ENCODE data around the gene NUDT15. TPM values are rescaled to one million over a fixed set of nuclear protein-coding genes. Genes with fewer than 3 reads are reported as not detected.

The NUDT15 gene
- total RNA-seq, 2 experiments from 2014 or later, result 10.9 to 11.0 TPM

GRCh38 chr13:48010698-48011097 lies 26.8 kb upstream of the NUDT15 start:
- peaks cover 2% of the 10 kb centered on the region for H3K9me3 Mint-ChIP-seq
- no peak overlapping the region for H3K4me3 Mint-ChIP-seq
- no peaks in the 10 kb centered on the region for H3K36me3 Mint-ChIP-seq (ENCODE audit: low read depth)
- no peak overlapping the region for H3K27ac Mint-ChIP-seq
- POLR2A ChIA-PET, result no interaction called here
- H3K4me1 Mint-ChIP-seq, result peaks cover 8% of the 10 kb centered on the region
- CTCF ChIA-PET, result no interaction called here
- H3K27me3 Mint-ChIP-seq, result no peaks in the 10 kb centered on the region
- DNase-seq, result no peak

- ChIA-PET CTCF (interaction anchor here (1.3 kb wide), 1 partner anchor 23 kb away, joined by 3 read pairs; no protein-coding TSS in a partner anchor), POLR2A (interaction anchor here (1.4 kb wide), 1 partner anchor 11 kb away, joined by 3 read pairs; no protein-coding TSS in a partner anchor)
- no peaks in the 10 kb centered on the region for H3K27me3 Mint-ChIP-seq
Observed at GRCh38 chr13:48012668-48013067, 24.9 kb upstream of the NUDT15 start.

GRCh38 chr13:48014359-48014758 lies 23.2 kb upstream of the NUDT15 start:
- no peak overlapping the region for H3K4me3 Mint-ChIP-seq
- ChIA-PET POLR2A (interaction anchor here (0.6 kb wide), 1 partner anchor 23 kb away, joined by 3 read pairs; no protein-coding TSS in a partner anchor), CTCF (no interaction called here)
- H3K9me3 Mint-ChIP-seq, result peaks cover 2% of the 10 kb centered on the region
- H3K27me3 Mint-ChIP-seq, result no peaks in the 10 kb centered on the region
- peaks cover 2% of the 10 kb centered on the region for H3K4me1 Mint-ChIP-seq
- no peak overlapping the region for H3K27ac Mint-ChIP-seq
- H3K36me3 Mint-ChIP-seq (ENCODE audit: low read depth), result no peaks in the 10 kb centered on the region
- no peak for DNase-seq

More at GRCh38 chr13:48012668-48013067, 24.9 kb upstream of the NUDT15 start:
- no peak overlapping the region for H3K4me3 Mint-ChIP-seq
- H3K4me1 Mint-ChIP-seq, result peaks cover 8% of the 10 kb centered on the region
- H3K27ac Mint-ChIP-seq, result no peak overlapping the region
- peaks cover 2% of the 10 kb centered on the region for H3K9me3 Mint-ChIP-seq
- no peak for DNase-seq
- H3K36me3 Mint-ChIP-seq (ENCODE audit: low read depth), result no peaks in the 10 kb centered on the region

- ChIA-PET POLR2A (interaction anchor here (0.8 kb wide), 1 partner anchor 18 kb away, joined by 3 read pairs; no protein-coding TSS in a partner anchor), CTCF (interaction anchor here (2.1 kb wide), 1 partner anchor 19 kb away, joined by 6 read pairs; the partner anchor contains the start of gene NUDT15)
- H3K27me3 Mint-ChIP-seq, result no peaks in the 10 kb centered on the region
- peaks cover 11% of the 10 kb centered on the region for H3K36me3 Mint-ChIP-seq (ENCODE audit: low read depth)
- no peak for DNase-seq
- H3K4me1 Mint-ChIP-seq, result no peaks in the 10 kb centered on the region
- no peak overlapping the region for H3K27ac Mint-ChIP-seq
- H3K4me3 Mint-ChIP-seq, result no peak overlapping the region
- no peaks in the 10 kb centered on the region for H3K9me3 Mint-ChIP-seq
Observed at GRCh38 chr13:48018637-48019036, 18.9 kb upstream of the NUDT15 start.

- CTCF ChIA-PET, result no interaction called here
- Mint-ChIP-seq H3K36me3 (ENCODE audit: low read depth) (peaks cover 11% of the 10 kb centered on the region), H3K9me3 (no peaks in the 10 kb centered on the region), H3K27me3 (no peaks in the 10 kb centered on the region), H3K27ac (no peak overlapping the region), H3K4me3 (no peak overlapping the region), H3K4me1 (no peaks in the 10 kb centered on the region)
- POLR2A ChIA-PET, result no interaction called here
- DNase-seq, result no peak
Observed at GRCh38 chr13:48019796-48020195, 17.7 kb upstream of the NUDT15 start.

- H3K36me3 Mint-ChIP-seq (ENCODE audit: low read depth), result peaks cover 40% of the 10 kb centered on the region
- no peak overlapping the region for H3K27ac Mint-ChIP-seq
- peaks cover 19% of the 10 kb centered on the region for H3K9me3 Mint-ChIP-seq
- no peak for DNase-seq
- ChIA-PET CTCF (interaction anchor here (1.3 kb wide), 1 partner anchor 10 kb away, joined by 3 read pairs; no protein-coding TSS in a partner anchor), POLR2A (no interaction called here)
- H3K4me1 Mint-ChIP-seq, result no peaks in the 10 kb centered on the region
- no peak overlapping the region for H3K4me3 Mint-ChIP-seq
- no peaks in the 10 kb centered on the region for H3K27me3 Mint-ChIP-seq
Observed at GRCh38 chr13:48028066-48028465, 9.5 kb upstream of the NUDT15 start.

GRCh38 chr13:48029859-48030258 lies 7.7 kb upstream of the NUDT15 start:
- POLR2A ChIA-PET, result interaction anchor here (0.5 kb wide), 1 partner anchor 38 kb away, joined by 3 read pairs; no protein-coding TSS in a partner anchor
- Mint-ChIP-seq H3K36me3 (ENCODE audit: low read depth) (peaks cover 48% of the 10 kb centered on the region), H3K9me3 (peaks cover 23% of the 10 kb centered on the region), H3K4me1 (peaks cover 6% of the 10 kb centered on the region), H3K4me3 (no peak overlapping the region), H3K27ac (no peak overlapping the region), H3K27me3 (no peaks in the 10 kb centered on the region)
- DNase-seq, result no peak
- CTCF ChIA-PET, result no interaction called here

GRCh38 chr13:48038761-48039160 lies 1.2 kb downstream of the NUDT15 start:
- Mint-ChIP-seq H3K4me1 (peaks cover 64% of the 10 kb centered on the region), H3K36me3 (ENCODE audit: low read depth) (peaks cover 49% of the 10 kb centered on the region), H3K4me3 (peak overlapping the region; percentile 99), H3K27me3 (no peaks in the 10 kb centered on the region), H3K27ac (peak overlapping the region; percentile 97), H3K9me3 (peaks cover 4% of the 10 kb centered on the region)
- ChIA-PET CTCF (interaction anchor here (0.6 to 2.6 kb wide), 14 partner anchors 9 to 1897 kb away, joined by 3 to 38 read pairs (median 4); partner anchors contain the start of gene MED4), POLR2A (interaction anchor here (0.8 to 3.6 kb wide), 16 partner anchors 9 to 1406 kb away, joined by 3 to 61 read pairs (median 7); partner anchors contain the start of genes FNDC3A, ITM2B, MED4 and RB1)
- DNase-seq, result no peak

- H3K9me3 Mint-ChIP-seq, result peaks cover under 1% of the 10 kb centered on the region
- peak overlapping the region; percentile 63 for H3K27ac Mint-ChIP-seq
- ChIA-PET POLR2A (interaction anchor here (1.7 to 2.1 kb wide), 2 partner anchors 26 to 55 kb away, joined by 3 to 8 read pairs; partner anchors contain the start of gene MED4), CTCF (interaction anchor here (1.1 to 2.1 kb wide), 2 partner anchors 8 to 55 kb away, joined by 4 to 5 read pairs; partner anchors contain the start of gene MED4)
- no peak overlapping the region for H3K4me3 Mint-ChIP-seq
- H3K27me3 Mint-ChIP-seq, result no peaks in the 10 kb centered on the region
- H3K4me1 Mint-ChIP-seq, result peaks cover 69% of the 10 kb centered on the region
- H3K36me3 Mint-ChIP-seq (ENCODE audit: low read depth), result peaks cover 39% of the 10 kb centered on the region
- no peak for DNase-seq
Observed at GRCh38 chr13:48040049-48040448, 2.5 kb downstream of the NUDT15 start.

- H3K4me3 Mint-ChIP-seq, result no peak overlapping the region
- H3K36me3 Mint-ChIP-seq (ENCODE audit: low read depth), result peaks cover 40% of the 10 kb centered on the region
- H3K27ac Mint-ChIP-seq, result no peak overlapping the region
- ChIA-PET CTCF (interaction anchor here (2.1 kb wide), 1 partner anchor 54 kb away, joined by 5 read pairs; the partner anchor contains the start of gene MED4), POLR2A (interaction anchor here (1.7 to 2.1 kb wide), 2 partner anchors 26 to 54 kb away, joined by 3 to 8 read pairs; partner anchors contain the start of gene MED4)
- H3K9me3 Mint-ChIP-seq, result no peaks in the 10 kb centered on the region
- DNase-seq, result no peak
- no peaks in the 10 kb centered on the region for H3K27me3 Mint-ChIP-seq
- H3K4me1 Mint-ChIP-seq, result peaks cover 70% of the 10 kb centered on the region
Observed at GRCh38 chr13:48040896-48041295, 3.4 kb downstream of the NUDT15 start.

- no peaks in the 10 kb centered on the region for H3K27me3 Mint-ChIP-seq
- POLR2A ChIA-PET, result interaction anchor here (0.8 to 1.3 kb wide), 3 partner anchors 12 to 260 kb away, joined by 3 to 5 read pairs (median 4); no protein-coding TSS in a partner anchor
- DNase-seq, result no peak
Observed at GRCh38 chr13:48042894-48043293, 5.4 kb downstream of the NUDT15 start.

GRCh38 chr13:48043789-48044503 lies 6.4 kb downstream of the NUDT15 start:
- Mint-ChIP-seq H3K4me3 (peak overlapping the region; percentile 53), H3K4me1 (peaks cover 49% of the 10 kb centered on the region), H3K36me3 (ENCODE audit: low read depth) (peaks cover 45% of the 10 kb centered on the region), H3K27ac (peak overlapping the region; percentile 87), H3K9me3 (no peaks in the 10 kb centered on the region), H3K27me3 (no peaks in the 10 kb centered on the region)
- POLR2A ChIA-PET, result interaction anchor here (1.0 to 1.3 kb wide), 4 partner anchors 13 to 259 kb away, joined by 3 to 4 read pairs (median 3); partner anchors contain the start of gene ITM2B
- CTCF ChIA-PET, result interaction anchor here (1.5 kb wide), 1 partner anchor 51 kb away, joined by 6 read pairs; the partner anchor contains the start of gene MED4
- DNase-seq, result no peak

More at GRCh38 chr13:48042894-48043293, 5.4 kb downstream of the NUDT15 start:
- H3K4me3 Mint-ChIP-seq, result no peak overlapping the region
- CTCF ChIA-PET, result interaction anchor here (1.5 kb wide), 1 partner anchor 52 kb away, joined by 6 read pairs; the partner anchor contains the start of gene MED4
- no peaks in the 10 kb centered on the region for H3K9me3 Mint-ChIP-seq
- H3K4me1 Mint-ChIP-seq, result peaks cover 58% of the 10 kb centered on the region
- peak overlapping the region; percentile 87 for H3K27ac Mint-ChIP-seq
- peaks cover 41% of the 10 kb centered on the region for H3K36me3 Mint-ChIP-seq (ENCODE audit: low read depth)

GRCh38 chr13:48050550-48050949 lies 13.0 kb downstream of the NUDT15 start:
- no peaks in the 10 kb centered on the region for H3K9me3 Mint-ChIP-seq
- peaks cover 5% of the 10 kb centered on the region for H3K4me1 Mint-ChIP-seq
- H3K27ac Mint-ChIP-seq, result no peak overlapping the region
- ChIA-PET POLR2A (interaction anchor here (1.2 to 1.7 kb wide), 2 partner anchors 13 to 44 kb away, joined by 4 to 5 read pairs; partner anchors contain the start of genes MED4 and NUDT15), CTCF (interaction anchor here (2.3 kb wide), 1 partner anchor 13 kb away, joined by 7 read pairs; the partner anchor contains the start of gene NUDT15)
- H3K27me3 Mint-ChIP-seq, result no peaks in the 10 kb centered on the region
- H3K4me3 Mint-ChIP-seq, result no peak overlapping the region
- peaks cover 56% of the 10 kb centered on the region for H3K36me3 Mint-ChIP-seq (ENCODE audit: low read depth)
- no peak for DNase-seq

Measured in activated CD4-positive, alpha-beta memory T cell treated with anti-CD3 and anti-CD28 coated beads, Interleukin-2, amount 10 ng/mL, durations not matched to agents 7 days and 5 days (primary cell).